NCI-H446 treated with DMSO at 0.1 percent for 48 hours (cell line): ENCODE results near the gene CAV2.
"Not testable (repeated sequence)": the region's sequence is repeated elsewhere in the genome, so short reads cannot be mapped to it uniquely, and the experiment has no call there.

Source experiments
- DNase-seq: peaks from one replicate; lab custom pipeline; 2025; lab: John Stamatoyannopoulos, UW

Gene CAV2, protein sequence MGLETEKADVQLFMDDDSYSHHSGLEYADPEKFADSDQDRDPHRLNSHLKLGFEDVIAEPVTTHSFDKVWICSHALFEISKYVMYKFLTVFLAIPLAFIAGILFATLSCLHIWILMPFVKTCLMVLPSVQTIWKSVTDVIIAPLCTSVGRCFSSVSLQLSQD

DNA sequence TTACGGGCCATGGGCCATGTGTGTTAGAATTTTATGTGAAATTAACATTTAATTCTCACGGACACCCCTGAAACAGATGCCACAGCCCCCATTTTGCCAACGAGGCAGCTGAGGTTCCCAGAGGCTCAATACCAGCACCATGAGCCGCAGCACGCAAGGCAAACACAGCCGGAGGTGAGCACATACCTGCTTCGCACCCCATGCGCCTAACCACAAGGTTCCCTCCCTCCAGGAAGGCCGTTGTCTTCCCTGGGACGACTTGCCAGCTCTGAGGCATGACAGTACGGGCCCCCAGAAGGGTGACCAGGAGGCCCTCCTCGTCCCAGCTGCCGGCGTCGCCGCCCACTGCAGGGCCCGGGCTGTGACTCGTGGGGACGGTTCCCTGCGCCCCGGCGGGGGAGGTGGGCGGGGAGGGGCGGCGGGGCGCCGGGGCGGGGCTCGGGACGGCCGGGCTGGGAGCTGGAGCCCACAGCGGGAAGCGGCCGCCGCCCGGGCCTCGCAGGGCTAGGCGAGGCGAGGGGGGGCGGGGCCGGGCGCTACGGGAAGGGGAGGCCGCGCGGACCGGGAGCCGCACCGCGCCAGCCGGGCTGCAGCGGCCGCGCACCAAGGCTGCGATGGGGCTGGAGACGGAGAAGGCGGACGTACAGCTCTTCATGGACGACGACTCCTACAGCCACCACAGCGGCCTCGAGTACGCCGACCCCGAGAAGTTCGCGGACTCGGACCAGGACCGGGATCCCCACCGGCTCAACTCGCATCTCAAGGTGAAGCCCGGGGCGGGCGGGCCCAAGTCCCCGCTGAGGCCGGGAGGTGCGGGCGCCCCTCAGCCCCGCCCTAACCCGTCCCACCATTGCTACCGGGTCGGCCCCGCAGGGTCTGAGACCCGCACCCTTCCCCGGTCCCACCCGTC lies at the start of gene CAV2:
Gene CAV2, plus strand, starts transcription at position 571 of the 910 bp plus-strand sequence. Its CDS starts 44 bp downstream, at position 615.
- DNase-seq = no peak

DNA sequence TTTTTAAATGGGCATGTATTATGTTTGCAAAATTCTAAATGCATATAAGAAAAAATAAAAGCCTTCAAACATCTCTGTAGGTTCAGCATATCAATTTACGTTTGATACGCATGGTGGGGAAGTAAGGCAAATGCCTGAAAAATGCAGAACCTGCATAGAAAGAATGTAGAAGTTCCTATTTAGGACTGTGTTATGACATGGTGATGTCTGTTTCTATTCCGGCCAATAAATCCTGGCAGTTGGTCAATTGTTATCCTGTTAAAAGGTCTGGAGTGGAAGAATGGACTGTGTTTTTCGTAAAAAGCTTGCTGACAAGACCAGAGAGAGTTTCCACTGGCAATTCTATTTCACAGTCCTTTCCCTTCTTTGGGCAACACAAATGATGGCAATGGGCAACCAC lies 49.6 kb upstream of the CAV2 start:
- DNase-seq = no peak

DNA sequence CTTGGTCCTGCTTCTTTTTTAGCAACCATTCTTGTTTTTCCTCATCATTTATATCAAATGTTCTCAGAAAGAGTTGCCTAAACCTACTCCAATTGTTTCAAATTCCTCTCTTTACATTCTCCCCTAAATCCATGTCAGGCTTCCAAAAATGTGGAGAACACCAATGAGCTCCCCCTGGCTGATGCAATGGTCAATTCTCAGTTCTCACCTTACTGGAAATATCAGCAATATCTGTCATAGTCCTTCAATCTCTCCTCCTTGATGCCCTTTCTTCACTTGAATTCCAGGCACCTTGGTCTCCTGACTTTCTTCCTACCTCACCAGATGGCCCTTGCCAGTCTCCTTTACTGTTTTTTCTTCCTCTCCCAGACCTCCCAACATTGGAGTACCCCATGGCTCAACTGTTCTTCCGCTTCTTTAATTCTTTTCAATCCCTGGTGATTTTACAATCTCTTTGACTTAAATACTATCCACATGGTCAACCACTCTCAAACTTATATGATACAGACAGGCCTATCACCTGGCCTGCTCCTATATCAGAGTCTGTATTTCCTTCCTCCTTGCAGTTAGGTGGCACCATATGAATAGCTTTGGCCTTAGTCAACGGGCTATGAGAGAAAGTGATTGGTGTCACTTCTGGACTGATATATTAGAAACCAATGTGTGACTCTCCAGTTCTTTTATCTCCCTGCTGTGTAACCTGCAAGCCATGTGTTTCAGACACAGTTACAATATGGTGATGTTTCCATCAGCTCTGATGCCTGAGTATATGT lies 47.4 kb upstream of the CAV2 start:
- DNase-seq = no peak

DNA sequence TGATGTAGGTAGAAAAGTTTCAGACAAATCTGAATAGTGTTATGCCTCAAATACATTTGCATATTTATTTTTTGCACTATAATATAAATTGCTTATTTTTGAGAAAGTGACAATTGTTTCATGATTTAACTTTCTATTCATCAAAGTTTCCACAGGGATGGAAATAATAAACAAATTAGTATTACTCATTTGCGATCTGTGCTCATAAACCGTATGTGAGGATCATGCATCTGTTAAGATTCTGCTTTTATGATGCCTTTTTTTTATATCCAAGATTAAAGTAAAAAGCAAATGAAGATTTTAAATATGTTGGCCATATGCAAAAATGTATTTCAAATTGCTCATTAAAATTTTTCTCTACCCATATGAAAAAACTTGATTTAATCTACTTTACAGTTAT lies 45.2 kb upstream of the CAV2 start:
- DNase-seq = no peak

DNA sequence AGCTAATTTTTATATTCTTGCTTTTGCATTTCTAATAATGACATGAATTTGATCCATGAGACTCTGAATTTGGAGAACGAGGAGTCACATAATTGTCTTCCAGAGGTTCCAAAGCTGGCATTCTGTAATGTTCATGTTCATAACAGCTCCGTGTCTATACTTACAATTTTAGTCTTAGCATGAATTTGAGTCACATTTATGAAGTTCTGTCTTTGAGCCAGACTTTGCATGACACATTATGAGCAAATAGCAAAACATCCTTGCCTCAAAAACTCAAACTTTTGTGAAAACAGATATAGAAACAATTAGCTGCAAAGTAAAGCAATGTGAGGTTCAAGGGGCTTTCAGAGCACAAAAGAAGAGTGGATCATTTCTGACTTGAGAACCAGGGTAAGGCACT lies 44.5 kb upstream of the CAV2 start:
- DNase-seq = no peak

DNA sequence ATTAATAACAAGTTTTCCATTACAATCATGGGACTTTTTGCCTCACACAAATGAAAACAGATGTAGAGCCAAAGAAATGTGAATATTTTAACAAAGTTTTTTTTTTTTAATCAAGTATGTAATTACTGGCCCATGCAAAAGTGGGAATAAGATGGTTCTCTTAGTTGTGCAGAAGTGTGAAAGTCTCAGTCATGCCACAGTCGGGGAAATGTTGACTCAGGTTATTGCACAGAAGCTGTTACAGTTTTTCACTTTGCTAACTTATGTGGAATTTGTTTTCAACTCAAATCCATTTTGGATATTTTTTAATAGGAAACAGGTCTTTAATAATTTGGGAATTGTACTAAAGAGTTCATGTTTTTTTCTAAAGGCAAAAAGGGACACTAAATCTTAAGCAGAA lies 44.0 kb upstream of the CAV2 start:
- no peak for DNase-seq

DNA sequence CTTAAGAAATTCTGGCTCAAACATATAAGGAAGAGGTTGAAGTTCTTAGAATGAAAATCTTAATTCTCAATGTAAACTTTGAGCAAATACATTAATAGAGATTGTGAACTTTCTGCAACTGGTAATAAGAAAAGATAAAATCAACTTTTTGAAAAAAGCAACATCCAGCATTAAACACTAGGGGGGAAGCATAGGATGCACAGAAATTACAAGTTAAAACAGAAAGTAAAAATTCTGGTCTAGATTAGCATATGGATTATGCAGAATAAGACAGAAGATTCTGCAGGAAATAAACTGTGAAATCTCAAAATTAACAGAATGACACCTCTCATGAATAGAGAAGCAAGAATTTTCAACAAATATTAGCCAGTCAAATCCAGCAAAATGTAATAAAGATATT lies 38.0 kb upstream of the CAV2 start:
- no peak for DNase-seq

DNA sequence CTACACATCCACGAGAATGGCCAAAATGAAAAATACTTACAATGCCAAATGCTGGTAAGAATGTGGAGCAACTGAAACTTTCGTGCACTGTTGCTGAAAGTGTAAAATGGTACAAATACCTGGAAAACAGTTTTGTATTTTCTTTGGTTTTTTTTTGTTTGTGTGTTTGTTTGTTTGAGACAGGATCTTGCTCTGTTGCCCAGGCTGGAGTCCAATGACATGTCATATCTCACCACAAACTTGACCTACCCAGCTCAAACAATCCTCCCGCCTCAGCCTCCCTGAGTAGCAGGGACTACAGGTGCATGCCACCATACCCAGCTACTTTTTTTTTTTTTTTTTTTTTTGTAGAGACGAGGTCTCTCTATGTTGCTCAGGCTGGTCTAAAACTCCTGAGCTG lies 35.6 kb upstream of the CAV2 start:
- no peak for DNase-seq

DNA sequence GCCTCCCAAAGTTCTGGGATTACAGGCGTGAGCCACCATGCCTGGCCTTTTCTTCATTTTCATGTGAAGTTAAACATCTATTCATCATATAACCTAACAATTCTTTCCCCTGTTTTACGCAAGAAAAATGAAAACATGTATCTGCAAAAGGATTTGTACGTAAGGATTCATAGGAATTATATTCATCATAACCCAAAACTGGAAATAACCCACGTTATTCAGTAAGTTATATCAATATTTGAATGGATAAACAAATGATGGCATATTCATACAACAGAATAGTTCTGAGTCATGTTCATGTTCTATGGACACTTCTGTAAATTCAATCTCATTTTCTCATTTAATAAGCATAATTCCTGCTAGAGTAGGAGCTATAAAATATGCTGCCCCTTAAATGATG lies 35.2 kb upstream of the CAV2 start:
- no peak for DNase-seq

DNA sequence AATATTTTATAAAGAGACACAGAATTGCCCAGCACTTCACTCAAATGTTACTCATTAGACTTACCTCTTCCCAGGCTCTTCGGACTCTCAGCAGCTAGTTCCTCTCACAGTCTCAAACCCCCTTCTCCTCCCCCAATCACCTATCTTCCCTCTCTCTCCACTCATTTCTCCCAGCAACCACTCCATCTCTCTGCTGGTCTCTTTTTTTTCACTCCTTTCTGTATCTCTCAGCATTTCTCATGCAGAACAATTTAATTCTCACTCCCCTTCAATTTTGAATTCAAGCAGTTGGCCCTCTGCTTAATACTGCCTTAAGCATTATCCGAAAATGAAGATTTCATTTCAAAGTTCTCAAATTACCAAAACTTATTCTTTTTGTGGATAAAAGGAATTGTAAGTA lies 34.4 kb upstream of the CAV2 start:
- DNase-seq = no peak

DNA sequence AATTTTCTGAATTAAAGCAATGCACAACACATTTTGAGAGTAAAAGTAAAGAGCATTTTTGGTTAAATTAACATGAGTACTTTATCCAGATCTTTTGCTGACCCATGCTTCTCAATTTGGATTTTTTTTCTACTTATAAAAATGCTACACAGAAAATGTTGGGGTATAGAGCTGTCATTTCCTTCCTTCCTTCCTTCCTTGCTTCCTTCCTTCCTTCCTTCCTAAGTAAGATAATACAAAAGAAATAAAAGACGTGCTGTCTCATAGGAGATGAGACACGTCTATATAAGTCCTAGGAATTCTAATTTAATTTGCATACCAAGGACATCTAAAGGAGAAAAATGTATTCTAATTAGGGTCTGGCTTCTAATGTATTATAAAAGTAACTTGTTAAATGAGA lies 31.0 kb upstream of the CAV2 start:
- DNase-seq = no peak

DNA sequence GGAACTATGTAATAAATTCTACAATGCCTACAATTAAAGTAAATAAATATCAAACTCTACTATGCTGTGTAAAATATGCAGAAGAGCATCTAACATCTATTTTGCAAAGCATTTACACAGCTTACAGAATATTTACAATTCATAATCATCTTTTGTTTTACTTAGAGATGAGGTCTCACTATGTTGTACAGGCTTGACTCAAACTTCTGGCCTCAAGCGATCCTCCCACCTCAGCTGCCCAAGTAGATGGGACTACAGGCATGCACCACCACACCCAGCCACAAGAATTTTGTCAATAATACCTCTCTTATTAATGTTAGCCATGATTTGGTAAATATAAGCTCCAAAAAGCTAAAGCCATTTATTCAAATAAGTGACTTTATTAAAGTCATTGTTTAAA lies 21.9 kb upstream of the CAV2 start:
- DNase-seq = no peak

DNA sequence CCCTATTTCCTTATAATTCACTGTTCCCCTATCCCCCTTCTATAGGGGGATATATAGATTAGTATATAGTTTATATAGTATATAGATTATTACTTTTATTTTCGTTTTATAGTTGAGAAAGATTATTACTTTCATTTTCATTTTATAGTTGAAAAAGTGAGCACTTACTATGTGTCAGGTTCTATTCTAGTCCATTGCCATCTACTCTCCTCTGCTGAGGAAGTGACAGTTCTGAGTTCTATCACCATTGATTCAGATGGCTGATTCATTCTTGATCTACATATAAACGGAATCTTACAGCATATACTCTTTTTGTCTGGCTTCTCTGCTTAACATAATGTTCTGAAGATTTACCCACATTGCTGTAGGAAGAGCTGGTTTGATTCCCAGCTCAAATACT lies 20.7 kb upstream of the CAV2 start:
- no peak for DNase-seq

DNA sequence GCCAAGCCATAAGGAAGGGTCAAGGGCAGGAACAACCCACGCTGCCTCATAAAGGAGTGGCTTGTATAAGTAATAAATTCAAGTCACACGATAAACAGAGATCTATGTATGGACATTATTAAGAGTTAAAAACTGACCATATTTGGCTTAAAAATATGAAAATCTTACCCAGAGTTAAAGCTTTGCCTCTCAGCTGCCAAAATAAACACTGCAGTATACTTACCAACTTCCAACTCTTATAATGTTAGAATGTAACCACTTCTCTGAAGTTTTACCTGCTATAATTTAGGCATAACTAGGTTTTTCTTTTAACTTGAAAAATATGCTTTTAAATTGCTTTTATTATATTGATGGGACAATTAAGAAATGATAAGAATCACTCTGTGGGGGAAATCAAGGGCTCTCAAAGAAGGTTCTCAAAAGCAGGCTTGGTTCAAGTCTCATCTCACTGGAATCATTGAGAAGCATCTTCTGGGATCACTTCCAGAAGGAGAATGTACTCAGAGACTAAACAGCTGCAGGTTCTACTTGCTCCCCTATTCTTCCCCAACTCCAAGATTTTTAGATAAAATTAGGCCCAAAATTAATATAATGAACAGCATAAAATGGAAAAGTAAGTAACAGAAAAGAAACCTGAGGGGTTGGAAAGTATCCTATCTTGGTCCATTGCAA lies 16.1 kb upstream of the CAV2 start:
- DNase-seq = no peak

DNA sequence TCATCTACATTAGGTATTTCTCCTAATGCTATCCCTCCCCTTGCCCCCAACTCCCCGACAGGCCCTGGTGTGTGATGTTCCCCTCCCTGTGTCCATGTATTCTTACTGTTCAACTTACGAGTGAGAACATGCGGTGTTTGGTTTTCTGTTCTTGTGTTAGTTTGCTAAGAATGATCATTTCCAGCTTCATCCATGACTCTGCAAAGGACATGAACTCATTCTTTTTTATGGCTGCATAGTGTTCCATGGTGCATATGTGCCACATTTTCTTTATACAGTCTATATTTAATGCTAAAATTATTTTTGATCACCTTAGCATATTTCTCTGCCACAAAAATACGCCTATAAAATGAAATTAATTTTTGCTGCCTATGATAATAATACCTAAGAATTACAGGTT lies 15.1 kb upstream of the CAV2 start:
- DNase-seq = not testable (repeated sequence)

DNA sequence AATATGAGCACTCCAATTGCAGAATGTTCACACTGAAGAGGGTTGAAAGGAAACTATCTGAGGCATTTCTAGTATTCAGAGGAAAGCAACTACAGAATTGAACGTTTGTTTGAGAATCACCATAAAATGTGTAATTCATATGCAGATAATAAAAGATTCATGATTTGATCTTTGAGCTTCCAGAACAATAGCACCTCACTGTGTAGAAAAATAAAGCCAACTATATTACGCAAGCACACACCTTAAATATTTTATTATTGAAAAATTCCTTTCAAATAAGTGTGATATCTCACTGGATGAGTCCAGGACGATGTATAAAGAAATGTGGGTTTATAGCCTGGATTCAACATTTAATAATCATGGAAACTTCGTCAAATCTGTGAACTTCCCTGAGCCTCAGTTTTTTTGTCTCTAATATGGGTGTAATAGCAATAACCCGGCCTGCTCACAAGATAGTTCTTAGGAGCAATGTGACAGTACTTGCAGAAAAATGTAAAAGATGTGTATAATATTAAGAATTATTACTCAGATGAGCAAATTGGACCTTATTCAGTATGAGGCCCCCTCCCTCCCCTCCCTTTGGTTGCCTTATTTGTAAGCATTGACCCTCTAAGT lies 11.5 kb upstream of the CAV2 start:
- no peak for DNase-seq

DNA sequence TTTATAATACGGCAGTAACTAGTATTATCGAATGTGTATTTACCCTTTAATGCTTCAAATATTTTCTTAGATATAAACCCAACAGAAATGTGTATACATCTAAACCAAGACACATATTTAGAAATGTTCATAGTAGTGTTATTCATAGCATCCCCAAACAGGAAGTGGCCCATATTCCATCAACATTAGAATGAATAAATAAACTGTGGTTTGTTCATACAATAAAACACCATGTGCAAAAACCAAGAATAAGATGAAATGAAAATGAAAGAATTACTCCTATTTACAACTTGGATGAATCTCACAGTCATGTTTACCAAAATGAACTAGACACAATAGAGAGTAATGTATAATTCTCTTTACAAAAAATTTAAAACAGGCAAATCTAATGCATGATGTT lies 9.2 kb upstream of the CAV2 start:
- no peak for DNase-seq

DNA sequence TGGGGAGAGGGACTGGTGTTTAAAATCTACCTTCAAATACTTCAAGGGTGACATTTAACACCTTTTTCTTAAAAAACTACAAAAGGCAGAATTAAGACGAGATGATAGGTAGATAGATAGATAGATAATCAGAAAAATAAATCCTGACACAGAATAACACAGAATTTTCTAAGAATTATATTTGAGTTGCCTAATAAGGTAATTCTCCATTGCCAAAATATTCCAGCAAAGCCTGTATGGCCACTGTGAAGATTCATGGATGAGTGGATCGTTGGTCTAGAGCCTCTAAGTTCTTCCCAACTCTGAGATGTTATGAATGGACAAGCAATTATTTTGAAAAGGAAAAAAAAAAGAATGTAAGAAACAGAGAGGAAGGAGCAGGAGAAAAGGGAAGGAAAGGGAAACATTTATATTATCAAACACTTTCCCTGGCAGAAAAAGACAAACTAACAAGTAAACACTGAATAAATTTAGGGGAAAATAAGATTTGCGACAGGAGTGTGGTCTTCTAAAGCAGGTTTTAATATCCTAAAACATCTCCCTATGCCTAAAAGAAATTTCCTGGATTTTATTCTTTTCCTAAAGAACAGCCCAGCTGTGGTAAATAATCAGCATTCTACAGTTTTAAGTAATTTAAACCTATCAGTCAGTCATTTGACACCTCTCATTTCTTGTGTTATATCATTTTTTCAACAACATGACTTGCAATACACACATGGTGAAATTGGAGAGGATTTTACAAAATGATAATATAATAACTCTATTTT lies 7.5 kb upstream of the CAV2 start:
- no peak for DNase-seq

DNA sequence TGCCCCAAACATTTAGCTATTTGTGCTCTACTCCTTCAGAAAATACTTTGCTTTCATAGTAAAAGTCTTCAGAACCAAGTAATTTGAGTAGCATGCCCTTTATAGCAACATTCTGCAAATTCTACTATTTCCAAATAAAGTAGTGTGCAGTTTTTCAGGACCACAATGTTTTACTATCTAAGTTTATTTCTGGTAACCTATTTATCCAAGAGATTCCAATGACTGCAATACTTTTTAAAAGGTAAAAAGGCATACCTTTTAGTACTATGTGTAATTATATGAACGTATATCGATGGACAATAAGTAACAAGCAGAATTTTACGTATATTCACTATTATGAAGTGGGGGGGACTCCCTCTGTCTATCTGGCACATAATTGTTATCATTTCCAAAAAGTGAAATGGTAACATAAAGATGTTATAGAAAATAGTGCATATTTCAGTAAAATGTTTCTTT lies 6.9 kb upstream of the CAV2 start:
- DNase-seq = no peak

DNA sequence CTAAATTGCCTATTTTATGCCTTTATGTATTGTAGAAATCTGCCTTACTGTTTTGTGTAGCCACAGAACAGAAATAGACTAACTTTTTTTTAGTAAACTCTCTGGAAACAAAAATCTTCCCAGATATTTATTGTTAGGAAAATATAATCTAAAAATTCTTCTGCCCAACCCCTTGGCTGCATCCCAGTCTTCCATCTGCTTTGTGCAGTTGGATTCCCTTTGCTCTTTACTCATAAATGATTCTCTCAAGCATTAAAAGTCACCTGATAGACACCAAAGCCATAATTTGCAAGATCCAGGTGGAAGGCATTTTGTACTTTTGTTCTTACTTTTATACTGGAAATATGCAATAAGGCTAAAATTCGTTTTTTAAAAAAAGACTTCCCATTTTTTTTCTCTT lies 6.1 kb upstream of the CAV2 start:
- DNase-seq = no peak

DNA sequence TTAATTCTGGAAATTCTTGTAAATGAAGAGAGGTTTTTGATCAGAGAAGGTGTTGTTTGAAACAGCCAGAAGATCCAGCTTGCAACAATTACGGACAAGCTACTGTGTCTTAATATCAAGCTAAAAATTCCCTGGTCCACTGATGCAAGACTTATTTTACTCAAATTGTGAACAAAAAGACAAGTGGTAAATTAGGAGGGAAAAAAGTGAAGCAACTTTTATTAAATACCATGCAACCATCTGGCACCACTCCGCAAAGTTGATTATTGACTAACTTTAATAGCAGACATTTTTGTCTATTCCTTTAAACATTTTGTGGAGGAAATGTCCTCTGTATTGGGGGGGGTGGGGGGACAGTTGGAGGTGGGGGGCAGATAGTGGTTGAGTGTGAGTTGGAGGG lies 5.1 kb upstream of the CAV2 start:
- no peak for DNase-seq
